HepG2 (cell line): ENCODE results near the gene PSMD10. TPM values are rescaled to one million over a fixed set of nuclear protein-coding genes. Genes with fewer than 3 reads are reported as not detected.

Experiments
- ATAC-seq: fragments of 200-7000 bp; cut with Tn5 transposase; 3 replicates; pipeline ENCODE4 v1.9.1; 2020; ENCODE audit warnings: mild to moderate bottlenecking, moderate library complexity
- BruUV-seq: library from RNA; stranded (reverse); fragments of 400-500 nt; replicated peaks from 2 replicates; lab custom pipeline; 2021; lab: Mats Ljungman, UMichigan
- CTCF ChIA-PET: fragments of 300-600 bp; formaldehyde crosslinking; extraction: SDS; loops from one replicate; lab custom pipeline; 2021; ENCODE audit warnings: low total read pairs, inconsistent platforms, low intra/inter-chr PET ratio; lab: Yijun Ruan, JAX
- POLR2A ChIA-PET: fragments of 350-600 bp; sonication (Branson Sonifier 250); formaldehyde crosslinking; loops from one replicate; lab custom pipeline; 2020; ENCODE audit warnings: antibody characterized with exemption, inconsistent platforms; lab: Yijun Ruan, JAX
- DNase-seq: peaks from one replicate; pipeline ENCODE4 v3.0.0-alpha.2; 2015; ENCODE audit warnings: low spot score
- FAIRE-seq: peaks from 3 replicates; lab custom pipeline; 2011; peaks lifted over from hg19 to GRCh38; lab: Jason Lieb, UNC
- H2AFZ ChIP-seq: one replicate; pipeline ENCODE4 v1.6.1; 2011; ENCODE audit warnings: low read length, inconsistent platforms
- H3K27ac ChIP-seq: fragments of 300-600 bp; 3 replicates; pipeline ENCODE4 v1.8.0; 2011; ENCODE audit warnings: mixed run types, mild to moderate bottlenecking, mixed read lengths, low read length, inconsistent platforms; ENCODE audit not compliant: insufficient read depth; ENCODE audit errors: extremely low read length
- H3K27me3 ChIP-seq, 2 experiments: fragments of 200-600 bp in 1 of 2; 2 replicates in 1 of 2; 3 replicates in 1 of 2; pipeline versions ENCODE4 v1.6.0 to v1.8.0; 2011; ENCODE audit warnings: low read length in 2 of 2, mild to moderate bottlenecking in 2 of 2, moderate library complexity in 2 of 2, inconsistent platforms in 1 of 2; ENCODE audit not compliant: insufficient read depth in 2 of 2, control insufficient read depth in 1 of 2
- H3K36me3 ChIP-seq, 2 experiments: fragments of 200-600 bp in 1 of 2; replicated peaks in 1 of 2; 2 replicates in 1 of 2; 3 replicates in 1 of 2; pipeline versions ENCODE4 v1.5.1 to v1.8.0; 2011; ENCODE audit warnings: low read length in 2 of 2, inconsistent platforms in 1 of 2; ENCODE audit not compliant: insufficient read depth in 2 of 2, control insufficient read depth in 1 of 2
- H3K4me1 ChIP-seq: 2 replicates; pipeline ENCODE4 v1.5.1; 2012; ENCODE audit warnings: low read length, inconsistent platforms; ENCODE audit not compliant: insufficient read depth
- H3K4me2 ChIP-seq: 2 replicates; pipeline ENCODE4 v1.6.0; 2011; ENCODE audit warnings: low read depth, low read length, inconsistent platforms
- H3K4me3 ChIP-seq, 3 experiments: fragments of 200-600 bp in 1 of 3; sonication (generic), shearing (Covaris generic) in 1 of 3; replicated peaks in 1 of 3; 2 replicates each; pipeline ENCODE4 v1.5.1; 2011 to 2016; ENCODE audit warnings: low read length in 3 of 3, inconsistent platforms in 2 of 3, low read depth in 2 of 3, mild to moderate bottlenecking in 2 of 3, control low read depth in 1 of 3, mixed read lengths in 1 of 3; ENCODE audit not compliant: insufficient read depth in 1 of 3
- H3K79me2 ChIP-seq: one replicate; pipeline ENCODE4 v1.6.1; 2011; ENCODE audit warnings: low read length, inconsistent platforms; ENCODE audit not compliant: insufficient read depth
- H3K9ac ChIP-seq: 2 replicates; pipeline ENCODE4 v1.6.0; 2011; ENCODE audit warnings: mild to moderate bottlenecking, low read depth, low read length, inconsistent platforms; ENCODE audit not compliant: insufficient read depth
- H3K9me3 ChIP-seq: 2 replicates; pipeline ENCODE4 v1.5.1; 2012; ENCODE audit warnings: mild to moderate bottlenecking, low read length
- H4K20me1 ChIP-seq: 2 replicates; pipeline ENCODE4 v1.6.0; 2011; ENCODE audit warnings: inconsistent platforms, mild to moderate bottlenecking, low read length, moderate library complexity; ENCODE audit not compliant: insufficient read depth
- ATAD3A ChIP-seq: sonication (generic); formaldehyde crosslinking; IDR thresholded peaks from 2 replicates; pipeline ENCODE4 v1.4.0; 2020; ENCODE audit warnings: missing genetic modification reagents
- ATF1 ChIP-seq: IDR thresholded peaks from 2 replicates; pipeline ENCODE4 v1.6.1; 2016; ENCODE audit warnings: mild to moderate bottlenecking, control low read depth
- CHCHD3 ChIP-seq: sonication (generic); formaldehyde crosslinking; IDR thresholded peaks from 2 replicates; pipeline ENCODE4 v1.8.0; 2022; ENCODE audit warnings: mild to moderate bottlenecking, missing genetic modification reagents, moderate library complexity
- GTF3A ChIP-seq: sonication (generic); formaldehyde crosslinking; conservative IDR thresholded peaks from 2 replicates; pipeline ENCODE4 v1.4.0; 2020; ENCODE audit warnings: mild to moderate bottlenecking, missing genetic modification reagents
- PITX1 ChIP-seq: sonication (generic); formaldehyde crosslinking; IDR thresholded peaks from 2 replicates; pipeline ENCODE4 v1.5.1; 2020; ENCODE audit warnings: mild to moderate bottlenecking, missing genetic modification reagents
- RAD51 ChIP-seq: fragments of 450-650 bp; IDR thresholded peaks from 2 replicates; pipeline ENCODE4 v1.6.1; 2016; ENCODE audit warnings: borderline replicate concordance
- RBM22 ChIP-seq: fragments of 200-400 bp; formaldehyde crosslinking; optimal IDR thresholded peaks from 2 replicates; pipeline ENCODE3; 2017; ENCODE audit warnings: mild to moderate bottlenecking, low read length, moderate library complexity
- RNF2 ChIP-seq: fragments of 450-650 bp; conservative IDR thresholded peaks from 2 replicates; pipeline ENCODE4 v1.6.1; 2016; ENCODE audit warnings: low read depth
- SMARCC2 ChIP-seq: fragments of 450-650 bp; IDR thresholded peaks from 2 replicates; pipeline ENCODE4 v1.6.1; 2017; ENCODE audit warnings: antibody characterized with exemption, mild to moderate bottlenecking
- ZBTB20 ChIP-seq: sonication (generic); formaldehyde crosslinking; IDR thresholded peaks from 2 replicates; pipeline ENCODE4 v1.8.1; 2023; ENCODE audit warnings: missing genetic modification reagents, low read depth, mild to moderate bottlenecking, borderline replicate concordance
- ZNF264 ChIP-seq: sonication (generic); formaldehyde crosslinking; IDR thresholded peaks from 2 replicates; pipeline ENCODE4 v1.4.0; 2020; ENCODE audit warnings: missing genetic modification reagents
- ZNF460 ChIP-seq: sonication (generic); formaldehyde crosslinking; IDR thresholded peaks from 2 replicates; pipeline ENCODE4 v1.5.1; 2020; ENCODE audit warnings: missing genetic modification reagents, mild to moderate bottlenecking, borderline replicate concordance
- ZNF607 ChIP-seq: sonication (generic); formaldehyde crosslinking; IDR thresholded peaks from 2 replicates; pipeline ENCODE4 v1.5.1; 2020; ENCODE audit warnings: missing genetic modification reagents, mild to moderate bottlenecking, borderline replicate concordance
- ZNF777 ChIP-seq: sonication (generic); formaldehyde crosslinking; IDR thresholded peaks from 2 replicates; pipeline ENCODE4 v1.4.0; 2020; ENCODE audit warnings: missing genetic modification reagents
- WGBS: methylation state at CpG from one replicate; pipeline ENCODE4 v1.1.6; 2017; ENCODE audit warnings: low lambda C conversion rate; 5-methylcytosine and 5-hydroxymethylcytosine counted together
- in situ Hi-C: cut with HindIII; loops from 2 replicates; pipeline ENCODE4 v1.10.0; 2017; ENCODE audit warnings: low pct_unique_long_range_greater_than_20kb; ENCODE audit not compliant: extremely low pct_ligation_motif_present
- intact Hi-C: fragments of 100-400 bp; cut with micrococcal nuclease; formaldehyde crosslinking; loops from one replicate; pipeline ENCODE4 v1.10.0; 2022; ENCODE audit not compliant: unreplicated experiment
- polyA plus RNA-seq, 8 experiments: library from polyadenylated mRNA; depleted of rRNA in 3 of 8; stranded (reverse) in 7 of 8; unstranded in 1 of 8; fragments of >200 nt; fragmentation: Illumina TruSeq in 4 of 8; extraction: Trizol in 4 of 8; gene quantifications; 2 replicates each; pipeline versions ENCODE4 v1.2.1 to v1.2.3, GENCODE V29; 2011 to 2016; ENCODE audit warnings: low read depth in 4 of 8, missing spikeins in 1 of 8, mixed read lengths in 1 of 8; ENCODE audit not compliant: insufficient read depth in 1 of 8
- total RNA-seq, 5 experiments: library from RNA; depleted of rRNA; stranded (reverse); fragments of >200 nt; fragmentation: Illumina TruSeq; extraction: Trizol; gene quantifications; 2 replicates each; pipeline ENCODE4 v1.2.3, GENCODE V29; 2016; ENCODE audit warnings: low read depth in 1 of 5
- TF ChIP-seq, protein P1 (sequence below): sonication (generic); formaldehyde crosslinking; IDR thresholded peaks from 2 replicates; pipeline ENCODE4 v1.9.0; 2021; ENCODE audit warnings: missing genetic modification reagents, mild to moderate bottlenecking, borderline replicate concordance
- TF ChIP-seq, protein P2 (sequence below): sonication (generic); formaldehyde crosslinking; IDR thresholded peaks from 2 replicates; pipeline ENCODE4 v1.8.1; 2022; ENCODE audit warnings: mild to moderate bottlenecking, missing genetic modification reagents
- TF ChIP-seq, protein P3 (sequence below): sonication (generic); formaldehyde crosslinking; IDR thresholded peaks from 2 replicates; pipeline ENCODE4 v1.8.0; 2022; ENCODE audit warnings: mild to moderate bottlenecking, missing genetic modification reagents, moderate library complexity
- TF ChIP-seq, protein P4 (sequence below): IDR thresholded peaks from 2 replicates; pipeline ENCODE4 v1.6.1; 2012; ENCODE audit warnings: inconsistent platforms
- TF ChIP-seq, protein P5 (sequence below): sonication (generic); formaldehyde crosslinking; IDR thresholded peaks from 2 replicates; pipeline ENCODE4 v1.4.0; 2020; ENCODE audit warnings: missing genetic modification reagents

PSMD10 gene
- total and polyA plus RNA-seq, 2 of the 13 experiments (the other 11 are each of a cell fraction or from before 2014, with no cell fraction given) = 56.4 to 65.3 TPM

DNA sequence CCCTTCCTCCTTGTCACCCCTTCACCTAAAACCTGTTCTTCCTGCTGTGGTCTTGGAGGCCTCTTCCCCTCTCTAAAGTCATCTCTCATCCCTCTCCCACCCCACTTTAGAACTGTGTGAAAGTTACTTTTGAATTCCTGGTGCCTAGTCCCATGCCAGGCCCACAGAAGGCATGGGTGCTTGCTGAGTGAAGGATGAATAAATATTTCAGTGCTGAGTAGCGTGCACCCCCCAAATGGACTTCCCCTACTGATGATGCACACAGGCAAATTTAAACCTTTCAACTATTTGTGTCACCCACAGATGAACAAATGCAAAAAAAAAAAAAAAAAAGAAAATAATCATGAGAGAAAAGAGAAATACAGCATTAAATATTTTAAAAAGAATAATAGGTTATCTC is 19.8 kb downstream of the PSMD10 start:
- intact Hi-C loops = no loop called here
- CTCF ChIA-PET = interaction anchor here (3.2 kb wide), 1 partner anchor 51 kb away, joined by 25 read pairs; no protein-coding TSS in a partner anchor

More for the DNA sequence above, 19.8 kb downstream of the PSMD10 start:
- Histone ChIP-seq H4K20me1 (no peaks in the 10 kb centered on the region), H3K27ac (no peak overlapping the region), H3K4me2 (no peak overlapping the region), H3K4me1 (no peaks in the 10 kb centered on the region), H3K9me3 (no peaks in the 10 kb centered on the region), H3K4me3 (no peak overlapping the region), H2AFZ (no peak overlapping the region), H3K79me2 (no peaks in the 10 kb centered on the region), H3K27me3 (no peaks in the 10 kb centered on the region; a peak in 1 of 5 replicates), H3K36me3 (no peaks in the 10 kb centered on the region), H3K9ac (no peak overlapping the region)
- ATAC-seq (no peak), FAIRE-seq (no peak), DNase-seq (no peak)
- BruUV-seq = no TSS peak
- TF ChIP-seq, protein P1, sequence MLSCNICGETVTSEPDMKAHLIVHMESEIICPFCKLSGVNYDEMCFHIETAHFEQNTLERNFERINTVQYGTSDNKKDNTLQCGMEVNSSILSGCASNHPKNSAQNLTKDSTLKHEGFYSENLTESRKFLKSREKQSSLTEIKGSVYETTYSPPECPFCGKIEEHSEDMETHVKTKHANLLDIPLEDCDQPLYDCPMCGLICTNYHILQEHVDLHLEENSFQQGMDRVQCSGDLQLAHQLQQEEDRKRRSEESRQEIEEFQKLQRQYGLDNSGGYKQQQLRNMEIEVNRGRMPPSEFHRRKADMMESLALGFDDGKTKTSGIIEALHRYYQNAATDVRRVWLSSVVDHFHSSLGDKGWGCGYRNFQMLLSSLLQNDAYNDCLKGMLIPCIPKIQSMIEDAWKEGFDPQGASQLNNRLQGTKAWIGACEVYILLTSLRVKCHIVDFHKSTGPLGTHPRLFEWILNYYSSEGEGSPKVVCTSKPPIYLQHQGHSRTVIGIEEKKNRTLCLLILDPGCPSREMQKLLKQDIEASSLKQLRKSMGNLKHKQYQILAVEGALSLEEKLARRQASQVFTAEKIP (CRISPR knock-in tag) = no peak
- TF ChIP-seq PITX1 (CRISPR knock-in tag) = no peak
- TF ChIP-seq ZNF777 (CRISPR knock-in tag) = no peak
- TF ChIP-seq, protein P2, sequence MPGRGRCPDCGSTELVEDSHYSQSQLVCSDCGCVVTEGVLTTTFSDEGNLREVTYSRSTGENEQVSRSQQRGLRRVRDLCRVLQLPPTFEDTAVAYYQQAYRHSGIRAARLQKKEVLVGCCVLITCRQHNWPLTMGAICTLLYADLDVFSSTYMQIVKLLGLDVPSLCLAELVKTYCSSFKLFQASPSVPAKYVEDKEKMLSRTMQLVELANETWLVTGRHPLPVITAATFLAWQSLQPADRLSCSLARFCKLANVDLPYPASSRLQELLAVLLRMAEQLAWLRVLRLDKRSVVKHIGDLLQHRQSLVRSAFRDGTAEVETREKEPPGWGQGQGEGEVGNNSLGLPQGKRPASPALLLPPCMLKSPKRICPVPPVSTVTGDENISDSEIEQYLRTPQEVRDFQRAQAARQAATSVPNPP (CRISPR knock-in tag) = no peak
- TF ChIP-seq RAD51 = no peak
- TF ChIP-seq, protein P3, sequence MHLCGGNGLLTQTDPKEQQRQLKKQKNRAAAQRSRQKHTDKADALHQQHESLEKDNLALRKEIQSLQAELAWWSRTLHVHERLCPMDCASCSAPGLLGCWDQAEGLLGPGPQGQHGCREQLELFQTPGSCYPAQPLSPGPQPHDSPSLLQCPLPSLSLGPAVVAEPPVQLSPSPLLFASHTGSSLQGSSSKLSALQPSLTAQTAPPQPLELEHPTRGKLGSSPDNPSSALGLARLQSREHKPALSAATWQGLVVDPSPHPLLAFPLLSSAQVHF (CRISPR knock-in tag) = no peak
- TF ChIP-seq ZNF264 (CRISPR knock-in tag) = no peak
- TF ChIP-seq CHCHD3 (CRISPR knock-in tag) = no peak
- TF ChIP-seq ZBTB20 (CRISPR knock-in tag) = no peak
- no peak for TF ChIP-seq RNF2
- TF ChIP-seq, protein P4, sequence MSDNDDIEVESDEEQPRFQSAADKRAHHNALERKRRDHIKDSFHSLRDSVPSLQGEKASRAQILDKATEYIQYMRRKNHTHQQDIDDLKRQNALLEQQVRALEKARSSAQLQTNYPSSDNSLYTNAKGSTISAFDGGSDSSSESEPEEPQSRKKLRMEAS = no peak
- no peak for TF ChIP-seq ZNF607 (CRISPR knock-in tag)
- no peak for TF ChIP-seq GTF3A (CRISPR knock-in tag)
- TF ChIP-seq, protein P5, sequence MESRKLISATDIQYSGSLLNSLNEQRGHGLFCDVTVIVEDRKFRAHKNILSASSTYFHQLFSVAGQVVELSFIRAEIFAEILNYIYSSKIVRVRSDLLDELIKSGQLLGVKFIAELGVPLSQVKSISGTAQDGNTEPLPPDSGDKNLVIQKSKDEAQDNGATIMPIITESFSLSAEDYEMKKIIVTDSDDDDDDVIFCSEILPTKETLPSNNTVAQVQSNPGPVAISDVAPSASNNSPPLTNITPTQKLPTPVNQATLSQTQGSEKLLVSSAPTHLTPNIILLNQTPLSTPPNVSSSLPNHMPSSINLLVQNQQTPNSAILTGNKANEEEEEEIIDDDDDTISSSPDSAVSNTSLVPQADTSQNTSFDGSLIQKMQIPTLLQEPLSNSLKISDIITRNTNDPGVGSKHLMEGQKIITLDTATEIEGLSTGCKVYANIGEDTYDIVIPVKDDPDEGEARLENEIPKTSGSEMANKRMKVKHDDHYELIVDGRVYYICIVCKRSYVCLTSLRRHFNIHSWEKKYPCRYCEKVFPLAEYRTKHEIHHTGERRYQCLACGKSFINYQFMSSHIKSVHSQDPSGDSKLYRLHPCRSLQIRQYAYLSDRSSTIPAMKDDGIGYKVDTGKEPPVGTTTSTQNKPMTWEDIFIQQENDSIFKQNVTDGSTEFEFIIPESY (CRISPR knock-in tag) = no peak
- no peak for TF ChIP-seq ZNF460 (CRISPR knock-in tag)
- no peak for TF ChIP-seq ATAD3A (CRISPR knock-in tag)
- no peak for TF ChIP-seq ATF1
- TF ChIP-seq RBM22 = no peak
- no peak for TF ChIP-seq SMARCC2
- POLR2A ChIA-PET = no interaction called here
- in situ Hi-C loops = loop anchor here (5.0 kb wide), 1 partner anchor 49 kb away; no protein-coding TSS in a partner anchor
- WGBS = 87% methylated on average over 1 of the region's 1 CpG
